Measurements from ENCODE around the gene VSTM2B. TPM values are rescaled to one million over a fixed set of nuclear protein-coding genes. Genes with fewer than 3 reads are reported as not detected.
A peak's percentile ranks its signal among the peaks of the same experiment; 100 is the strongest.

The VSTM2B gene
- total RNA-seq, 2 experiments from 2014 or later = not detected

DNA sequence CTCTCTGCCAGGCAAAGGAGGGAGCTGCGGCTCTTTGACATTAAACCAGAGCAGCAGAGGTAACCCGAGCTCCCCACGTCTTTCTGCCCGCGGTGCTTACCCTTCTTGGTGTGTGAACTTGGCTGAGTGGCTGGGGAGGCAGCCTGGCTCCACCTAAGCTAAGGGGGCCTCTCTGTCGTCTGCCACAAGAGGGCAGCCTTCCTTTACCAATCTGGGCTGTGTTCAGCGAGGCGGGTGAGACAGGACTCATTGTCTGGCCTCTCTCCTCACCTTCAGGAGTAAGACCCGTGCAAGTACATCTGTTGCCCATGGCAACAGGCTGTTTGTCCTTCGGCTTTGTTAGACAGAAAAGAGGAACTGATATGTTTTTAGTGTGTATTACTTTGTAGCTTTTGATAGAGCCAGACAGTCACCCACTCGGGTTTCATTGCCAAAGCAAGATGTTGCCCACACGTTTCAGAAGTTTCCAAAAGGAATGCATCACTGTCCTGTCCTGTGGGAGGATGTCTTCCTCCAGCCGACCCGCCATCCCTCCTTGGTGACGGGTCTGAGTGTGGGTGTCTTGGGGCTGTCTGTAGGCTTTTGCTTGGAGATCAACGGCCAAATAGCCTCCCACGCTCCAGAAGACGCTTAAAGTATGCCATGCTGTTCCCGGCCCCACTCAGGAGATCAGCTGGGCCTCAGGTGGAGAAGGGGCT lies 84.9 kb downstream of the VSTM2B start:
- Mint-ChIP-seq H3K4me3 (no peak overlapping the region), H3K4me1 (peaks cover 21% of the 10 kb centered on the region), H3K27ac (peak overlapping the region; percentile 67), H3K9me3 (no peaks in the 10 kb centered on the region), H3K36me3 (peaks cover 20% of the 10 kb centered on the region), H3K27me3 (no peaks in the 10 kb centered on the region)
- peak; percentile 81 for DNase-seq

DNA sequence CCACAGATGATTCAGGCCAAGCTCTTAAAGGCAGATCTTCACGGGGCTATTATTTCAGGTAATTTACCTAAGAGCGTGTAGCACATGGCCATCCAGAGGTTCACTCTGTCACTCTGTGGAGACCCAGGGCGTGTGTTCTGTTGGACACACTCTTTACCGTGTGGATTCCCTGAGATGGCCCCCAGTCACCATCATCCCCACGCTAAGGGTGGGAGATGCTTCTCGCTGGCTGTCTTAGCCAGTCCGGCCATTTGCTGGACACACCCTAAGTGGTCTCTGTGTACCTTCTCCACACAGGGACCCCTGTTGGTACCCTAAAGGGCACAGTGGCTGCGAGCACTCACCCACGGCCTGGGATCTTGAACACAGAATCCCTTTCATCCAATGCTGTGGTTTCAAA lies 86.3 kb downstream of the VSTM2B start:
- Mint-ChIP-seq H3K4me3 (no peak overlapping the region), H3K27me3 (no peaks in the 10 kb centered on the region), H3K36me3 (peaks cover 20% of the 10 kb centered on the region), H3K4me1 (peaks cover 16% of the 10 kb centered on the region), H3K27ac (peak overlapping the region; percentile 10), H3K9me3 (no peaks in the 10 kb centered on the region)
- DNase-seq = no peak

DNA sequence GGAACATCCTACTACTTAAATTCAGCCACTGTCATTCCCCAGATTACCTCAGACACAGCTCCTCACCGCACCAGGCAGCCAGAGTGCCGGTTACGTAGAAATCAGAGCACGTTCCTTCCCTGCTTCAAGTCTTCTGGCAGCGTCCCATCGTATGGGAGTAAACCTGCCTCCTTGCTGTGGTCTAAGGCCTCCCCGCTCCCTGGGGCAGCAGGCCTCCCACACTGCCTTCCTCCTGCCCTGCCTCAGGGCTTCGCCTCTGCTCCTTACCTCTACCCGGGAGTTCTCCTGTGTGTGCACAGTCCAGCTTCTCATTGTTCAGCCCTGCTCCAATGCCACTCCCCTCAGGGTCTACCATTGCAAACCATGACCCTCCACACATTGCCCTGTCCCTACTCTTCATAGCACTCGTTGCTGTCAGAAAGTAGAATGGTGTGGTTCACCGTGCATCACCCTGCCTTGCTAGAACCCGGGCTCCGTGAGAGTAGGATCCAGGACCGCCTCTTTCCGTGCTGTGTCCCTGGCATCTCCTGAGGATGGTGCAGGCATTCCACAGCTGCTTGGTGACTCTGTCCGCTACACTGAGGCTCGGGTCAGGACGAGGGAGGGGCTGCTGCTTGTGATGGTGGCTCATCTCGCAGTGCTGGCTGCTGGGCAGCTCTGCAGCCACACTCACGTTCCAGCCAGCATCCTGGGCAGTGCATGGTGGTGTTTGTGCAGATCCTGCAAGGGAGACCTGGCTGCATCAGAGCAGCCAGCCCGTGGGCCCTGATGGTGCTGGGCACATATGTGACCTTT lies 87.2 kb downstream of the VSTM2B start:
- Mint-ChIP-seq H3K4me1 (peaks cover 14% of the 10 kb centered on the region), H3K27me3 (no peaks in the 10 kb centered on the region), H3K36me3 (peaks cover 20% of the 10 kb centered on the region), H3K27ac (no peak overlapping the region), H3K4me3 (no peak overlapping the region), H3K9me3 (no peaks in the 10 kb centered on the region)
- DNase-seq = no peak

DNA sequence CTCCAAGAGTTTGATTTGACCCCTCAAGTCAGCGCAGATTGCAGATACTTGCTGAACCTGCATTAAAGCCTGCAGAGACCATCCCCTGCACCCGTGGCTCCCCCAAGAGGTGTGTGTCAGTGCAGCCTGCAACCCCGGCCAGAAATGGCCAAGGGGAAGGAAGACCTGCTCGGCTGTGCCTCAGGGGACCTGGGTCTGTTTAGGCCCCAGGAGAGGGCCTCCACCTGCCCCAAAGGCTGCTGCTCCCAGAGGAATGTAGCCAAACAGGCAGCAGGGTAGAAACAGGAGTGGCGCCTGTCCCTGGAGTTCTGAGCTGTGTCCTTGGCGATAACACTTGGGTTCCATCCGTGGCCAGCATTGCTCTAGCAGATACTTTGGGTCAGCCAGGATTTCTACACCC lies 88.3 kb downstream of the VSTM2B start:
- H3K4me1 Mint-ChIP-seq = peaks cover 14% of the 10 kb centered on the region
- no peak for DNase-seq
- no peak overlapping the region for H3K27ac Mint-ChIP-seq
- no peak overlapping the region for H3K4me3 Mint-ChIP-seq
- H3K27me3 Mint-ChIP-seq = no peaks in the 10 kb centered on the region
- no peaks in the 10 kb centered on the region for H3K9me3 Mint-ChIP-seq
- H3K36me3 Mint-ChIP-seq = peaks cover 17% of the 10 kb centered on the region

Other genes with a start within 250 kb of the VSTM2B start
- gene POP4, start 80.3 kb downstream of the VSTM2B start, total RNA-seq = 100 to 1,000 TPM; 134 to 137 TPM
- gene PLEKHF1, start 139.5 kb downstream of the VSTM2B start, total RNA-seq = 10 to 100 TPM; 21.7 to 22.2 TPM
- gene C19orf12, start 189.3 kb downstream of the VSTM2B start, total RNA-seq = 10 to 100 TPM; 30.9 to 32.3 TPM